HT-29 (cell line): ENCODE measurements around the gene MYO5B. TPM values are rescaled to one million over a fixed set of nuclear protein-coding genes. Genes with fewer than 3 reads are reported as not detected.
"Not testable (repeated sequence)": the region's sequence is repeated elsewhere in the genome, so short reads cannot be mapped to it uniquely, and the experiment has no call there.

Source experiments
- DNase-seq: peaks from one replicate; pipeline ENCODE4 v3.0.0-alpha.2; 2015; ENCODE audit warnings: low spot score
- small RNA-seq: library from RNA; depleted of rRNA; stranded (forward); fragments of <200 nt; gene quantifications from one replicate; pipeline ENCODE3, GENCODE V24; 2014
- total RNA-seq: library from RNA; depleted of rRNA; stranded (reverse); fragments of >200 nt; shearing (Covaris generic); gene quantifications from 2 replicates; pipeline ENCODE4 v1.2.3, GENCODE V29; 2014; rRNA removed

The MYO5B gene
- total RNA-seq, 1 experiment from 2014 or later: 29.3 TPM

GRCh38 chr18:49799806-49800205 is 395.1 kb downstream of the MYO5B start:
- DNase-seq: not testable (repeated sequence)

- DNase-seq: no peak
These were observed 396.9 kb downstream of the MYO5B start for GRCh38 chr18:49798001-49798400.

GRCh38 chr18:49795612-49796552 is 399.1 kb downstream of the MYO5B start:
- no peak for DNase-seq

GRCh38 chr18:49794743-49795142 is 400.2 kb downstream of the MYO5B start:
- no peak for DNase-seq

- DNase-seq: not testable (repeated sequence)
These were observed 405.3 kb downstream of the MYO5B start for GRCh38 chr18:49789560-49790134.

- no peak for DNase-seq
These were observed 406.5 kb downstream of the MYO5B start for GRCh38 chr18:49788327-49788898.

- DNase-seq: no peak
These were observed 408.8 kb downstream of the MYO5B start for GRCh38 chr18:49786019-49786720.

- no peak for DNase-seq
These were observed 410.3 kb downstream of the MYO5B start for GRCh38 chr18:49784427-49785185.

- not testable (repeated sequence) for DNase-seq
These were observed 411.3 kb downstream of the MYO5B start for GRCh38 chr18:49783631-49784030.

- DNase-seq: no peak
These were observed 416.0 kb downstream of the MYO5B start for GRCh38 chr18:49778826-49779465.

Small RNA genes within 50 kb of the gene (small RNA-seq; reads per million reads assigned to genes)
- gene RF00019: not detected
- not detected for gene RF00283
- gene RN7SL310P: not detected
- 0.22 reads per million for gene RNA5SP457
- gene SCARNA17: not detected

Other genes starting within 250 kb of the MYO5B start
- not detected in 2 replicates for gene CFAP53, start 71.3 kb upstream of the MYO5B start, total RNA-seq
- gene MBD1, start 86.4 kb upstream of the MYO5B start, total RNA-seq: 47.4 and 50.5 TPM in 2 replicates
- gene CXXC1, start 92.5 kb upstream of the MYO5B start, total RNA-seq: 26.3 and 43.3 TPM in 2 replicates
- gene SKA1, start 179.9 kb upstream of the MYO5B start, total RNA-seq: 7.7 and 9.4 TPM in 2 replicates